ENCODE data around the gene SRGAP2B.
"Not testable (repeated sequence)": the region's sequence is repeated elsewhere in the genome, so short reads cannot be mapped to it uniquely, and the experiment has no call there.

DNA sequence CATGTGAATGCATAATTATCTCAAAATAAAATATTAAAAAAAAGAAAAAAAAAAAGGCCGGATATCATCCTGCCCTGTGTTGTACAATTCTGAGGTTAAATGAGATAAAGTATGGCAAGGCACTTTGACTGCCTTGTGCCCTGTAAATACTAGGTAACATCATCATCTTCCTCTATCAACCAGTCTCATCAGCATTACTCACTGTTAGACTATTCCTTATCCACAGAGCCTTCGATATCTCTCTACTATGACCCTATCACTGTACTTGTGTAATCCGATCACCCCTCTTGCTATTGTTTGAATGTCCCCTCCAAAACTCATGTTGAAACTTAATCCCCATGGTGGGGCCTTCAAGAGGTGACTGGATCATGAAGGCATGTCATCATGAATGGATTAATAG is 18.3 kb downstream of the SRGAP2B start:
- TF ChIP-seq RCOR1 (IDR thresholded peaks at IDR 0.05; ENCODE audit: insufficient replicate concordance, low read length); NFE2L2 (IDR thresholded peaks at IDR 0.05; ENCODE audit: low read depth, low read length); RFX5 (IDR thresholded peaks at IDR 0.05; ENCODE audit: low read depth, low read length); CHD1 (IDR thresholded peaks at IDR 0.05; ENCODE audit: low read depth, low read length); SMC3 (IDR thresholded peaks at IDR 0.05; ENCODE audit: low read depth, low read length); MAZ (IDR thresholded peaks at IDR 0.05; ENCODE audit: borderline replicate concordance, low read depth, low read length); POLR2A (IDR thresholded peaks at IDR 0.05; ENCODE audit: low read depth, low read length); BHLHE40 (IDR thresholded peaks at IDR 0.05; ENCODE audit: low read depth, low read length); FOS (IDR thresholded peaks at IDR 0.05; ENCODE audit: low read depth, low read length); RAD21 (IDR thresholded peaks at IDR 0.05; ENCODE audit: low read length); CEBPB (IDR thresholded peaks at IDR 0.05; ENCODE audit: low read depth, low read length); MXI1 (IDR thresholded peaks at IDR 0.05; ENCODE audit: borderline replicate concordance, low read depth, low read length): not testable (repeated sequence)
- TF ChIP-seq, protein P1, sequence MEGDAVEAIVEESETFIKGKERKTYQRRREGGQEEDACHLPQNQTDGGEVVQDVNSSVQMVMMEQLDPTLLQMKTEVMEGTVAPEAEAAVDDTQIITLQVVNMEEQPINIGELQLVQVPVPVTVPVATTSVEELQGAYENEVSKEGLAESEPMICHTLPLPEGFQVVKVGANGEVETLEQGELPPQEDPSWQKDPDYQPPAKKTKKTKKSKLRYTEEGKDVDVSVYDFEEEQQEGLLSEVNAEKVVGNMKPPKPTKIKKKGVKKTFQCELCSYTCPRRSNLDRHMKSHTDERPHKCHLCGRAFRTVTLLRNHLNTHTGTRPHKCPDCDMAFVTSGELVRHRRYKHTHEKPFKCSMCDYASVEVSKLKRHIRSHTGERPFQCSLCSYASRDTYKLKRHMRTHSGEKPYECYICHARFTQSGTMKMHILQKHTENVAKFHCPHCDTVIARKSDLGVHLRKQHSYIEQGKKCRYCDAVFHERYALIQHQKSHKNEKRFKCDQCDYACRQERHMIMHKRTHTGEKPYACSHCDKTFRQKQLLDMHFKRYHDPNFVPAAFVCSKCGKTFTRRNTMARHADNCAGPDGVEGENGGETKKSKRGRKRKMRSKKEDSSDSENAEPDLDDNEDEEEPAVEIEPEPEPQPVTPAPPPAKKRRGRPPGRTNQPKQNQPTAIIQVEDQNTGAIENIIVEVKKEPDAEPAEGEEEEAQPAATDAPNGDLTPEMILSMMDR (conservative IDR thresholded peaks at IDR 0.05; ENCODE audit: low read depth, low read length) = not testable (repeated sequence)
- TF ChIP-seq, protein P2, sequence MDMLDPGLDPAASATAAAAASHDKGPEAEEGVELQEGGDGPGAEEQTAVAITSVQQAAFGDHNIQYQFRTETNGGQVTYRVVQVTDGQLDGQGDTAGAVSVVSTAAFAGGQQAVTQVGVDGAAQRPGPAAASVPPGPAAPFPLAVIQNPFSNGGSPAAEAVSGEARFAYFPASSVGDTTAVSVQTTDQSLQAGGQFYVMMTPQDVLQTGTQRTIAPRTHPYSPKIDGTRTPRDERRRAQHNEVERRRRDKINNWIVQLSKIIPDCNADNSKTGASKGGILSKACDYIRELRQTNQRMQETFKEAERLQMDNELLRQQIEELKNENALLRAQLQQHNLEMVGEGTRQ (IDR thresholded peaks at IDR 0.05; ENCODE audit: low read depth, low read length) = not testable (repeated sequence)
